HG03060 (cell line): Measurements from ENCODE around the gene HHLA2.
A peak's percentile ranks its signal among the peaks of the same experiment; 100 is the strongest.

ENCODE experiments used
- ATAC-seq: cut with Tn5 transposase; IDR thresholded peaks from one replicate; pipeline ENCODE4 v1.9.1; 2021; ENCODE audit warnings: low read depth, moderate number of reproducible peaks; ENCODE audit not compliant: unreplicated experiment

HHLA2 gene

DNA sequence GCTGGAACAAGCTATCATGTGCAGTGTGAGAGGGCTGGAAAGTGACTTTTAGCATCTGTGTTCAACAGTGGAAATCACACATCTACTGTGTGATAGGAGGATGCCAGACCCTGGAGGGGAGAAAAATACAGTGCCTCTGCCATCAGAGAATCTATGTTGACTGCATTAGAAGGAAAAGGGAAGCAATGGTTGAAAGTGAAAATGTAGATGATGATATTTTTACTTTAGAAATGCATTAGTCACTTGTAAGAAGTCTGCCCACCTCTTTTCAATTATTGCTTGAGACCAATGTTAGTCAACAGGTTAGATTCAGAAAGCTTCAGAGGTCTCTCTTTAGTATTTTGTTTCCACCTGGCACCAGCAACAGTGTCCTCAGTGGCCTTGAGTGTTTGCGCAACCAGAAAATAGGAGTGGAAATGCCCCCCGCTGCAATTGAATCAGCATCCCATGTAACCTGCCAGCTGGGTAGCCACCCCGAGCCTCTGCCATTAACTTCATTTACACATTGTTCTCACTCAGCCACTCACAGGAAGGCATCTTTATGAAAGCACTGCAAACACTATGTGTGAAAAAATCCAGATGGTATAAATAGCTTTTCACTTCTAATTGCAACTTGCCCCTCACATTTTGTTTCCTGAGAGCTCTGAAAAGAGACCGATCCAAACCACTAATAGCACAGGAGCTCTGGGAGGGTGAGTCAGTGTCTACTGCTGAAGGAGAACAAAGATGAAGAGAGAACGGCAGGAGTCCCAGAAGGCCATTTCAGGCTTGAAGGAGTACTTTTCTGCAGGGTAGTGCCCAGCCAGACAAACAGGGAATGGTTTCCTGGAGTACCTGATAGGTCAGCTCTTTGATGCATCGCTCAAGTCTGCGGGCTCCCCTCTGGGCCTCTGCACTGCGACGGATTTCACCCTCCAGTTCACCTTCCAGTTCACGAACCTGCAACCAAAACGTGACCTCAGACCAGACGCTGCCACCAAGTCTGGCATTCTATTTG lies 92.1 kb downstream of the HHLA2 start:
- peak; percentile 82 for ATAC-seq

DNA sequence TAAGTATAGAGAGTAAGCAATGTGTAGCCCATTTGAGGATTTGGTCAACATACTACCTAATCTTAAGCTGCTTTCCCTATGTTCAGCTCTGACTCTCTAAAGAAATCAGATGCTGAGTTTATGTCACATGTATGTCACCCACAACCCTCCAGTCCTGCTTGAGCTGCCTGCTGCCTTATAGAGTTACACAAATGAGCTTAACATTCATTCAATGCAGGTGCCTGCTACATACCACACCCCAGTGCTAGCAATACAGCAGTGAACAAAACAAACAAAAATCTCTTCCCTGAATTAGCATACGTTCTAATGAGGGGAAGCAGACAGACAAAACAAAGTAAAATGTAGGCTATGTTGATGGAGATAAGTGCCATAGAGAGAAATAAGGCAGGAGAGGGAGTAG lies 93.0 kb downstream of the HHLA2 start:
- ATAC-seq, result no peak

DNA sequence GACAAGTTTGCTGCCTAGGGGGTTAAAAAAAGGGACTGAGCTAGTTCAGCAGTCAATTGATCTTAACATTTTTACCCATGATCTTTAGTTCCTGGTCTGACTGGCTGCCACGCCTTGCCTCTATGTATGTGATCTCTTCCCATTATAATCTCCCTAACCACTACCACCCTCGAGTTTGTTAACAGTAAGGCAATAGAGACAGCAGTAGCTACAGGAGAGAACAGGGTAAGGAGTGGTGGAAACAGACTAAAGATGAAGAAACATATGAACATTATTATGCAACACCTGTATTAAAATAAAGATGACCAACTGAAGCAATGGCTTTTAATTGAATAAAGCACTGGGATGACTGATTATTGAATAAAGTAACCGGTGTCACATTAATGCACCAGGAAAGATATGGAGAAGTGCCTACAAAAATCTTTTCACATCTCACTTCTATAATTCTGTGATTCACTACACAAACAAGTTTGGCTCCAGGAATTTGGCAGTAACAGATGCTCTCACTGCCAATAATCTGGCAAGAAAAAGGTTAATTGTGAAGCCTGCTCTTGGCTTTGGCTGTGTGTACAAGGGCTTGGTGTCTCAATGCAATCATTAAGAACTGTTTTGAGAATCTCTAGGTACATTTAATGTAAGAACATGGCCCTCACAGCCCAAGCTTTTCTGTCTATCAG lies 95.7 kb downstream of the HHLA2 start:
- no peak for ATAC-seq

- ATAC-seq, result no peak
These were observed 97.0 kb downstream of the HHLA2 start for GRCh38 chr3:108393128-108393900.

GRCh38 chr3:108394016-108394415 lies 97.7 kb downstream of the HHLA2 start:
- ATAC-seq, result no peak

- no peak for ATAC-seq
These were observed 98.2 kb downstream of the HHLA2 start for GRCh38 chr3:108394563-108394962.

GRCh38 chr3:108396336-108396735 lies 100.0 kb downstream of the HHLA2 start:
- ATAC-seq, result no peak

DNA sequence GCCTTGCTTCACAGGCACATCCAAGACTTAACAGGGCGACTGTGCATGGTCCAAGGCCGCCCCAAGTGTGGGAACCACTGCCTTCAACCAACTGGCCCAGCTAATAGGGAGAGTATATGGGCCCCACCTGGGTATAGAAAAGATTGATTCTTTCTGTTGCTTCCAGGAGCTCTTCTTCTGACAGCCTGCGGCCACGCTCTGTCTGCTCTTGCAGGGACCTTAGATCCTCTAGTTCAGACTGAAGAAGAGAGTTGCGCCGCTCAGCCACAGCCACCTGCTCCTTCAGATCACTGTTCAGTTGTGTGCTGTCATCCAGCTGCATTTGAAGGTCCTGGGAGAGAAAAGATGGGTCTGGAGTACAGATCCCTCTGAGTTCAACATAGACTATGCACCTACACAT lies 102.2 kb downstream of the HHLA2 start:
- ATAC-seq, result no peak

DNA sequence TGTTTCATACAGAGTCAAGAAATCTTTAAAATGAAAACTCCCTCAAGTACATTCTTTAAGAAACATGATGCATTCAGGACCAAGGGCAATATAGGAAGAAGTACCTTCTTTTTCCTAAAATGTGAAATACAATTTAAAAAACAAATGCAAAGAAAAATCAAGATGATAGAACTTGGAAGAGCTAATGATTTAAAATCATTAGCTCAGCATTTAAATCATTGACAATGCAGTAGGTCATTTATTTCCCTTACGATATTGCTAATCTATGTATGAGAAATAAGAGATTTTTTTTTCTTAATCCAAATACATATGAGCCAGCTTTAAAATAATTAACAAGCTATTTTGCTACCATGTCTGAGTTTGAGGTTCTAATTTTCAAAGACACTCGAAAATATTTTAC lies 105.5 kb downstream of the HHLA2 start:
- ATAC-seq, result no peak

DNA sequence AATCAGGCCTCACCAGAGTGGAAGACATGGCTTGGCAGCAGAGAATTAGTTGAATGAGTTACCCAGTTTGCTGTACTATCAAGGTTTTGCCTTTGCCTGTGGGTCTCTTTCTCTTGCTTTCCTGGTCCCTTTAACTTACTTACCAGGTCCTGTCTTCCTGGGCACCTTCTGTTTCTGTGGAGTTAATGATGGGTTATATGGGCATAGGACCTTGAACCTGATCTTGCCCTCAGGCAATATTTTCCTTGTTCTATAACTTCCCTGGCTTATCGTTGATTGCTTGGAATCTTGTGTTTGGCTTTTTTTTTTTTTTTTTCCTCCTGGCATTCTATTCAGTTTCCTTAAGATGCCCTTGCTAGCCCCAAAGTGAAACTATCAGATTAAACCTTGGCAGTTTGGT lies 106.8 kb downstream of the HHLA2 start:
- no peak for ATAC-seq

GRCh38 chr3:108403686-108404345 lies 107.5 kb downstream of the HHLA2 start:
- ATAC-seq, result no peak

DNA sequence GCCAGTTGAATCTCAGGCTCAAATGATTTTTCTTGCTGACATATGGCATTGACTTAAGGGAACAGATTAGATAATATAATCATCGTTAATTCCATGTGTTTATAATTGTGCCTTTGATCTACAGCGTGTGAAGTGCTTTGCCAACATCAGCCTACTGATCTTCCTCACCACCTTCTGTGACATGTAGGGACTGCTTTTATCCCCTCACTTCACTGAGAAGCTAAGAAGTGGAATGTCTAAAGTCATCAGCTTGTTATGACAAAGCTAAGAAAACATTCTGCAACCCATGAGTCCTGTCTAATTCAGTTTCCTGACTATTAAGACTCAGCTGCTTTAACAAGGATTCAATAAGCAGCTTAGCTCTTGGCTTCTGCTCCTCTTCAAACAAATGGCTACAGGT lies 108.0 kb downstream of the HHLA2 start:
- no peak for ATAC-seq

DNA sequence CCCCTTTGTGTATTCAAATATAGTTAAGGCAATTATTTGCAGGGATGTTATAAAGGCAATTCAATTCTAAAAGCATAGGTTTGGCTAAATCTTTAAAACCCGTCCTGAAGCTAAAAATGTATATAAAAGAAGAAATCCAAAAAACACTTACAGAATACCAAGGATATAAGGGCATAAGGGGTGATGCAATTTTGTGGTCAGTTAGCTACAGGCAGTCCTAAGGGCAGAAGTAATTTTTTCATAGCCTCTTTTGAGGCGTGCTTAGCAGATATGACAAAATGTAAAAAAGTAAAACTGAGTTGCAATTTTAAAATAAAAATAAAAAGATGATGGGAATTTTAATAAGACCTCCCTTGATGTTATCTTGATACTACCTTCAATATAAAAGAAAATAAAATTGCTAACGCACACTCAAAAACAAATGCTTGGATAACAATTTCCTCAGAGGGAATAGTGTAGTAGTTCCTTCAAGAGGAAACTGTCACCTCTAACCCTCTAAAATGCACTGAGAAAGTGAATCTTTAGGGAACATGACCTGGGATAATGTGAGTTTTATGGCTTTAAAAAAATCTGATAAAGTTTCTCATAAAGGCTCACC lies 109.8 kb downstream of the HHLA2 start:
- ATAC-seq, result no peak

DNA sequence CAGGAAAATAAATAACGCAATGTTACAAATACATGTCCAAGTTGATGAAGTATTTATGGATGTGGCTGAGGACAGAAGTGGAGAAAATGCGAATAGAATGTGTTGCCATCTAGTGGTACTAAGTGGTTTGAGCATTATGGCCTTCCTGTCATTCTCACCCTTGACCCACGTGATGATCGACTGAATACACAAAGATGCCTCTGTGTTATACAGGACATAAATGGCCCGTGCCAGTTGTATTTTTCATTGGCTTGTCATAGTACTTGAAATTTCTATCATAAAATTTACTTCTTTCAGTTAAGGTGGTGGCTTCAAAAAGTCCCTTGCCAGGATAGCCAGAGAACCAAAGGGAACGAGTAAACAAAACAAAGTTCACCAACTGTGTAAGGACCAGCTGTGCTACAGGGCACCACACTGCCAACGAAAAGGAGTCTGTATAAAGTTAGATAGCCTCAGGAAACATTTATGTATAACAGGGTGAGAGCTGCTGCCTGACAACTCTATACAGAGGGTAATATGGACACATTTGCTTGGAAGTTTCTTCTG lies 110.4 kb downstream of the HHLA2 start:
- peak; percentile 92 for ATAC-seq

DNA sequence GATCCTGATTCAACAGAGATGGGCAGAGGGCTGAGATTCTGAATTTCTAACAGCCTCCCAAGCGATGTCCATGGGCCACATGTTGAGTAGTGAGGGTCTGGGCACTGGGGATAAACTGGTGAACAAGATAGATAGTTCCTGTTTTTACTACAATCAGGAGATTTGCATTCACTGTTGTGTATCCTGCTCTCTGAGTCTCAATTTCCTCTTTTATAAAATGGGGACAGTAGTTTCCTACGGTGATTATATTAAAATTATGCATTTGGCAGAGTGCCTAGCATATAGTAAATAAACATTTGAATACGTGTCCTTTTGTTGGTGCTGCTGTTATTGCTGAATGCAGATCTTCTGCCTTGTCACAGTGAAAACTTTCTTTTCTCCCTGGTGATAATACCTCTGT lies 111.5 kb downstream of the HHLA2 start:
- no peak for ATAC-seq

DNA sequence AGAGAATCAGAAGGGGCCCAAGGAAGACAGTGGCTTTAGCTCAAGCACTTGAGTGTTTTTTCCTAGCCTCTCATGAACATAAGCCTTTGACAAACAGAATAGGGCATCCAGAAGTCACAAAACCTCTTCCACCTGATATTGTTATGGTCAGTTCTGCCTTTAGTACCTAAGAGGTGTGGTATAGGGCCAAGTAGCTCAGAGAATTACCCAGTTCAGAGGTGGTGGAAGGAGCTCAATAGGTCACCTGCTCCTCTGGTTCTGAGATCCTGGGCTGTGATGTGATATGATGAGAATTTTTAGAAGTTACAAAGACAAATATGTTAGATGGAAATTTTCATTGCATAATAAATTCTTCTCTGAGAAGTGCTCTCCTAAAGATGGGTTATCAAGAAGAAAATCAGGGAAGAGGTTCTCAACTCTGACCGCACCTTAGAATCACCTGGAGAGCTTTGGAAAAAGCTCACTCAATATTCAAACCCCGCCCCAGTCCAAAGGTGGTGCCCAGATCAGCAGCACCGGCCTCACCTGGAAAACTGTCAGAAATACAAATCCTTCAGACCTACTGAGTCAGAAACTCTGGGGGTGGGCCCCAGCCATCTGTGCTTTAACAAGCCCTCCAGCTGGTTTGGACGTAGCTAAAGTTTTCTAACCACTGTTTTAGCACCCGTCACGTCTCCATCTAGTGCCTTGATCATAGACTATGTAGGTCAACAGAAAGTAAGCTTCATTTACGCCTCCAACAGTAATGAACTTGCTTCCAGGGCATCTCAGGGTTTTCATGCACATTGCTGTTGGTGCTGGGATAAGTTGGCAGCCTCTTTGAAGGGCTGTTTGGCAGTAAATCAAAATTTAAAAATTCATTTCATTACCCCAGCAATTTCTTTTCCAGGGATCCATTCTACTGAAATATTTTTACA lies 112.8 kb downstream of the HHLA2 start:
- no peak for ATAC-seq

GRCh38 chr3:108409800-108410178 lies 113.4 kb downstream of the HHLA2 start:
- ATAC-seq, result no peak

GRCh38 chr3:108410531-108410984 lies 114.2 kb downstream of the HHLA2 start:
- no peak for ATAC-seq
